Lung (tissue), 12 donors: ENCODE results near the gene FAM168B. TPM values are rescaled to one million over a fixed set of nuclear protein-coding genes. Genes with fewer than 3 reads are reported as not detected.
A peak's percentile ranks its signal among the peaks of the same experiment; 100 is the strongest.

ENCODE experiments used
- ATAC-seq: fragments of 200-7000 bp; cut with Tn5 transposase; one replicate; pipeline ENCODE4 v1.9.1; 2020; ENCODE audit warnings: moderate number of reproducible peaks; ENCODE audit not compliant: insufficient read depth, low FRiP score
- DNase-seq, 3 donors: peaks; one replicate each; pipeline ENCODE4 v3.0.0-alpha.2; 2013 to 2017
- H3K27ac ChIP-seq, 2 donors: one replicate each; pipeline ENCODE4 v1.5.1; 2013; ENCODE audit warnings: mild to moderate bottlenecking in 2 of 2, moderate library complexity in 2 of 2, control low read depth in 1 of 2, inconsistent platforms in 1 of 2, low read depth in 1 of 2, low read length in 1 of 2
- H3K27me3 ChIP-seq, 3 donors: one replicate each; pipeline ENCODE4 v1.5.1; 2013; ENCODE audit warnings: low read length in 2 of 3; ENCODE audit not compliant: control insufficient read depth in 3 of 3, insufficient read depth in 3 of 3
- H3K36me3 ChIP-seq, 4 donors: one replicate each; pipeline ENCODE4 v1.5.1; 2013; ENCODE audit warnings: low read length in 4 of 4, mild to moderate bottlenecking in 1 of 4, moderate library complexity in 1 of 4; ENCODE audit not compliant: control insufficient read depth in 4 of 4, insufficient read depth in 4 of 4
- H3K4me1 ChIP-seq, 5 donors: one replicate each; pipeline ENCODE4 v1.5.1; 2013; ENCODE audit warnings: low read length in 5 of 5, mild to moderate bottlenecking in 2 of 5, moderate library complexity in 1 of 5; ENCODE audit not compliant: control insufficient read depth in 5 of 5, insufficient read depth in 5 of 5
- H3K4me3 ChIP-seq: one replicate; pipeline ENCODE4 v1.5.1; 2013; ENCODE audit warnings: mild to moderate bottlenecking, control low read depth, moderate library complexity
- H3K9ac ChIP-seq, 2 donors: one replicate each; pipeline ENCODE4 v1.5.1; 2013; ENCODE audit warnings: low read length in 2 of 2, control low read depth in 1 of 2; ENCODE audit not compliant: insufficient read depth in 1 of 2
- H3K9me3 ChIP-seq, 4 donors: one replicate each; pipeline ENCODE4 v1.5.1; 2013; ENCODE audit warnings: low read length in 3 of 4, mild to moderate bottlenecking in 1 of 4, moderate library complexity in 1 of 4; ENCODE audit not compliant: control insufficient read depth in 4 of 4, insufficient read depth in 3 of 4
- WGBS, 2 donors: extraction: QIAGEN DNeasy Blood & Tissue Kit; methylation state at CpG; one replicate each; pipeline ENCODE4 v1.1.7; 2013; 5-methylcytosine and 5-hydroxymethylcytosine counted together
- polyA plus RNA-seq, 2 donors: library from polyadenylated mRNA; stranded (reverse); fragments of 200-250 nt; gene quantifications; one replicate each; pipeline ENCODE4 v1.2.1, GENCODE V29; 2013
- total RNA-seq, 2 donors: library from RNA; depleted of rRNA in 1 of 2; stranded (reverse); fragments of >200 nt in 1 of 2; gene quantifications; one replicate each; pipeline ENCODE4 v1.2.1, GENCODE V29; 2014 to 2021
- TF ChIP-seq, protein P1 (sequence below): IDR thresholded peaks from 2 replicates; pipeline ENCODE4 v1.5.1; 2012; ENCODE audit warnings: mild to moderate bottlenecking; ENCODE audit errors: control extremely low read depth, extremely low read depth
- donor health status: control.
- donor health status: control.
- donor health status: Bipolar disorder and iron deficiency.
- donor health status: healthy.
- donor health status: DM: yes; HTN: yes; CAD: no.

FAM168B gene
- total and polyA plus RNA-seq, 4 donors, result 20.4 to 79.7 (median 40.1) TPM

DNA sequence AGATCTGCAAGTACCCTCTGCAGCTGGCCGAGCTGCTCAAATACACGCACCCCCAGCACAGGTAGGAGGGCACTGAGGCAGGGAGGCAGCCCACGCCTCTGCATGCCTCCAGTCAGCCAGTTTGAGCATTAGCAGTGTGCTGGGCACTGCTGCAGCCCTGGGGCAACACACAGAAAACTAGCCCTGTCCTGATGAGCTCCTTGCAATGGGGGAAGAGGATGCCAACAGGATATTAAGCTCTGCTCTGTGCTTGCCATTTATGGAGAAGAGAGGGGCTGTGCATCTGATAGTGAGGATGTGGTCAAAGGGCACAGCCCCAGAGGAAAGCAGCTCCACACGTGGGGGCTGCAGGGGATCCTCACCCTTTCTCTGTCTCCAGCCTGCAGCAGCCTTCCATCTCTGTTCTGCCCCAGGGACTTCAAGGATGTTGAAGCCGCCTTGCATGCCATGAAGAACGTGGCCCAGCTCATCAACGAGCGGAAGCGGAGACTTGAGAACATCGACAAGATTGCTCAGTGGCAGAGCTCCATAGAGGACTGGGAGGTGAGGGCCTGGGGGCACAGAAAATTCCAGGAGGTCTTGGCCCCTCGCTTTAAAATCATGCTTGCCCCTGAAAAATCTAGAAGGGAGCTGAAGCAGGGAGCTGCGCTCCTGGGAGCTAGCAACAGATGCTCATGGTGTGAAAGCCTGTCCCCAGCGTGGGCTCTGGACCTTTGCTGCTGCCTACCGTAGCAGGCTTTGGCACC is 51.7 kb downstream of the FAM168B start:
- peaks cover 0 to 38% (median 15%) of the 10 kb centered on the region in 3 donors for H3K27me3 ChIP-seq
- TF ChIP-seq, protein P1, sequence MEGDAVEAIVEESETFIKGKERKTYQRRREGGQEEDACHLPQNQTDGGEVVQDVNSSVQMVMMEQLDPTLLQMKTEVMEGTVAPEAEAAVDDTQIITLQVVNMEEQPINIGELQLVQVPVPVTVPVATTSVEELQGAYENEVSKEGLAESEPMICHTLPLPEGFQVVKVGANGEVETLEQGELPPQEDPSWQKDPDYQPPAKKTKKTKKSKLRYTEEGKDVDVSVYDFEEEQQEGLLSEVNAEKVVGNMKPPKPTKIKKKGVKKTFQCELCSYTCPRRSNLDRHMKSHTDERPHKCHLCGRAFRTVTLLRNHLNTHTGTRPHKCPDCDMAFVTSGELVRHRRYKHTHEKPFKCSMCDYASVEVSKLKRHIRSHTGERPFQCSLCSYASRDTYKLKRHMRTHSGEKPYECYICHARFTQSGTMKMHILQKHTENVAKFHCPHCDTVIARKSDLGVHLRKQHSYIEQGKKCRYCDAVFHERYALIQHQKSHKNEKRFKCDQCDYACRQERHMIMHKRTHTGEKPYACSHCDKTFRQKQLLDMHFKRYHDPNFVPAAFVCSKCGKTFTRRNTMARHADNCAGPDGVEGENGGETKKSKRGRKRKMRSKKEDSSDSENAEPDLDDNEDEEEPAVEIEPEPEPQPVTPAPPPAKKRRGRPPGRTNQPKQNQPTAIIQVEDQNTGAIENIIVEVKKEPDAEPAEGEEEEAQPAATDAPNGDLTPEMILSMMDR, result no peak
- H3K4me1 ChIP-seq, result peaks cover 0 to 9% (median 5%) of the 10 kb centered on the region in 5 donors
- no peak overlapping the region for H3K4me3 ChIP-seq
- H3K36me3 ChIP-seq, result peaks cover 0 to 6% (median 0%) of the 10 kb centered on the region in 4 donors
- no peak overlapping the region for H3K27ac ChIP-seq
- H3K9me3 ChIP-seq, result peaks cover 0 to 2% (median 0%) of the 10 kb centered on the region in 4 donors
- DNase-seq (no peak), ATAC-seq (no peak)
- 86 to 89% methylated on average over 14 of the region's 14 CpGs for WGBS, 2 donors
- no peak overlapping the region for H3K9ac ChIP-seq

DNA sequence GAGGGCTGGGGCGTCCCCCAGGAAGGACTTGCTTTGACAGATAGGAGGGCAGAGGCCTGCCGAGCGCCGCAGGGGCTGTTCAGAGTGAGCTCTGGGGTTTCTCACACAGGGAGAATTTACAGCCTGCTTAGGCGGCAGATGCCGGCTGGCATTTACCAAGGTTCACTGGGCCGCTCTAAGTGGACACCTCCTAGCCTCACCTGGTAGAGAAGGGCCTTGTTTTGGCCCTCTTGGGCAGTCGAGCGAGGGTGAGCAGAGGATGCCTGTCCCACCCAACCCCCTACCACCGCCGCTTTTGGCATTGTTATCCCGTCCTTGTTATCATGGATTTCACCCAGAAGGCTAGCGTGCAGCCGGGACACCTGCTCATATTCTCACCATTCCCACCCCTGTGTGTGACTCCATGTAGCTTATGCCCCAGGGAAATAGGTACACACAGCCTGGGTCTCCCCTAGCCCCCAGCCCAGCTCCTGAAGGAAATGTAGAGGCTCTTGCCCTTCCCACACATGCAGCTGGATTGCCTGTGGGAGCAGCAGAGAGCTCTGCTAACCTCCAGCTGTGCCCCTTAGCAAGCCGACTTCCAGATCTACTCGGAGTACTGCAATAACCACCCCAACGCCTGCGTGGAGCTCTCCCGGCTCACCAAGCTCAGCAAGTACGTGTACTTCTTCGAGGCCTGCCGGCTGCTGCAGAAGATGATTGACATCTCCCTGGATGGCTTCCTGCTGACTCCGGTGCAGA is 52.4 kb downstream of the FAM168B start:
- peaks cover 0 to 9% (median 5%) of the 10 kb centered on the region in 5 donors for H3K4me1 ChIP-seq
- TF ChIP-seq, protein P1, result no peak
- H3K9me3 ChIP-seq, result peaks cover 0 to 2% (median 0%) of the 10 kb centered on the region in 4 donors
- ATAC-seq (no peak), DNase-seq (peak; percentile 43 to 53 (median 46))
- no peak overlapping the region for H3K9ac ChIP-seq
- no peak overlapping the region for H3K27ac ChIP-seq
- H3K4me3 ChIP-seq, result no peak overlapping the region
- no peaks in the 10 kb centered on the region for H3K36me3 ChIP-seq
- 59 to 70% methylated on average over 23 of the region's 23 CpGs for WGBS, 2 donors
- peaks cover 0 to 45% (median 19%) of the 10 kb centered on the region in 3 donors for H3K27me3 ChIP-seq

- 22 to 37% methylated on average over 75 of the region's 75 CpGs for WGBS, 2 donors
- no peak for ATAC-seq
- Histone ChIP-seq H3K4me1 (peaks cover 0 to 9% (median 5%) of the 10 kb centered on the region in 5 donors), H3K36me3 (no peaks in the 10 kb centered on the region), H3K27me3 (peaks cover 2 to 51% (median 19%) of the 10 kb centered on the region in 3 donors), H3K9me3 (peaks cover 0 to 2% (median 0%) of the 10 kb centered on the region in 4 donors), H3K4me3 (no peak overlapping the region), H3K27ac (no peak overlapping the region), H3K9ac (no peak overlapping the region)
- peak in 1 of 3 donors; percentile 17 for DNase-seq
- TF ChIP-seq, protein P1, result no peak
These were observed 53.2 kb downstream of the FAM168B start for GRCh38 chr2:131039908-131040660.
